Sigmoid colon (tissue), 4 donors: Measurements from ENCODE around the gene BDP1.
"Not testable (repeated sequence)": the region's sequence is repeated elsewhere in the genome, so short reads cannot be mapped to it uniquely, and the experiment has no call there.

ENCODE experiments used
- CTCF ChIP-seq, 4 experiments: fragments of 450-650 bp in 3 of 4; fragments of 200-600 bp in 1 of 4; IDR thresholded peaks; one replicate each; pipeline ENCODE4 v1.5.1; 2016 to 2019; ENCODE audit warnings: antibody characterized with exemption in 4 of 4, mild to moderate bottlenecking in 3 of 4, moderate library complexity in 2 of 4
- EP300 ChIP-seq, 4 donors: sonication (generic); formaldehyde crosslinking; IDR thresholded peaks; one replicate each; pipeline ENCODE4 v1.6.1; 2017; ENCODE audit warnings: antibody characterized with exemption in 4 of 4
- POLR2A ChIP-seq, 2 donors: fragments of 450-650 bp; IDR thresholded peaks; one replicate each; pipeline ENCODE4 v1.6.1; 2016; ENCODE audit warnings: antibody characterized with exemption in 2 of 2, mild to moderate bottlenecking in 2 of 2, moderate library complexity in 2 of 2
- POLR2AphosphoS5 ChIP-seq, 4 donors: sonication (generic); formaldehyde crosslinking; IDR thresholded peaks; one replicate each; pipeline ENCODE4 v1.6.1; 2017; ENCODE audit warnings: antibody characterized with exemption in 4 of 4

DNA sequence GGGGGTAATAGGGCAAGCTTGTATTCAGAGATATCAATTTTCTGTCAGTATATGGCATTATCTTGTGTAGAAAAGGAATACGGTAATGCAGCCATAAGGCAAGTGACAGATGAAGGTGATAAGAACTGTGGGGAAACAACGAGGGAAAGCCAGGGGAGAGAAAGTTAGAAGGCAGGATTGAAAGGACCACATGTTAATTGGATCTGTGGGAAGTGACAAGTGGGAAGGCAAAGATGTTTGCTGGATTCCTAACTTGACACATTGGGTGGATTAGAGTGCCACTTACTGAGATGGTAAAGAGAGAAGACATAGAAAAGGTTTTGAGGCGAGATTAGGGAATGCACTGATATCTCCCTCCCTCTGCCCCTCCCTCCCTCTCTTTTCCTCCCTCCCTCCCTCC lies 20.6 kb upstream of the BDP1 start:
- TF ChIP-seq CTCF, POLR2A, POLR2AphosphoS5, EP300 (IDR thresholded peaks at IDR 0.05): not testable (repeated sequence)
